Lower leg skin (tissue), 3 donors: ENCODE measurements around the gene PAPPA.

Experiments
- CTCF ChIP-seq, 3 donors: fragments of 450-650 bp; IDR thresholded peaks; one replicate each; pipeline ENCODE4 v1.5.1; 2016; ENCODE audit warnings: antibody characterized with exemption in 3 of 3, mild to moderate bottlenecking in 3 of 3, moderate library complexity in 2 of 3
- POLR2A ChIP-seq, 2 donors: fragments of 450-650 bp; IDR thresholded peaks; one replicate each; pipeline ENCODE4 v1.6.1; 2016 to 2017; ENCODE audit warnings: antibody characterized with exemption in 2 of 2, mild to moderate bottlenecking in 1 of 2, moderate library complexity in 1 of 2

DNA sequence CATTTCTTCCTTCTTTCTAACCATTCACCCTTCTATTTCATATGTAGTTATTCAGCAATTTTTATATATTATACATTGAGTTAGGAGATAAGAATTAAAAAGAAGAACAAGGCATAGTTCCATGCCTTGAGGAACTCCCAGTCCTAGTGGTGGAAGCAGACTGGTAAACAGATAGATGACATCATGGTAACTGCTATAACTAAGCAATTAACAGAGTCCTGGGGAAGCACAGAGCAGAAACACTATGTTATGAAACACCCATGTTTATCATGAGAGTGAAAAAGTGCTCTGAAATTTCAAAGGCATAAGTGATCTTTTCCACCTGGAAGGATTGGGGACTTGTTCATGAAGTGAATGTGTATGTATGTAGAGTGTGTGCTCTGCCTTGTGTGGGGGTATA is 14.6 kb downstream of the PAPPA start:
- TF ChIP-seq CTCF (IDR thresholded peaks at IDR 0.05) (no peak), POLR2A (IDR thresholded peaks at IDR 0.05) (no peak)
